Tibial nerve (tissue), 3 donors: ENCODE data around the gene GPRIN2.

ENCODE experiments used
- POLR2A ChIP-seq, 2 donors: fragments of 450-650 bp; IDR thresholded peaks; one replicate each; pipeline ENCODE4 v1.6.1; 2017; ENCODE audit warnings: antibody characterized with exemption in 2 of 2, mild to moderate bottlenecking in 2 of 2, moderate library complexity in 2 of 2
- TF ChIP-seq, protein P1 (sequence below), 5 experiments: fragments of 200-600 bp in 3 of 5; fragments of 450-650 bp in 2 of 5; sonication (generic) in 3 of 5; IDR thresholded peaks; one replicate each; pipeline ENCODE4 v1.5.1; 2016 to 2019; ENCODE audit warnings: antibody characterized with exemption in 5 of 5, mild to moderate bottlenecking in 3 of 5, moderate library complexity in 2 of 5

DNA sequence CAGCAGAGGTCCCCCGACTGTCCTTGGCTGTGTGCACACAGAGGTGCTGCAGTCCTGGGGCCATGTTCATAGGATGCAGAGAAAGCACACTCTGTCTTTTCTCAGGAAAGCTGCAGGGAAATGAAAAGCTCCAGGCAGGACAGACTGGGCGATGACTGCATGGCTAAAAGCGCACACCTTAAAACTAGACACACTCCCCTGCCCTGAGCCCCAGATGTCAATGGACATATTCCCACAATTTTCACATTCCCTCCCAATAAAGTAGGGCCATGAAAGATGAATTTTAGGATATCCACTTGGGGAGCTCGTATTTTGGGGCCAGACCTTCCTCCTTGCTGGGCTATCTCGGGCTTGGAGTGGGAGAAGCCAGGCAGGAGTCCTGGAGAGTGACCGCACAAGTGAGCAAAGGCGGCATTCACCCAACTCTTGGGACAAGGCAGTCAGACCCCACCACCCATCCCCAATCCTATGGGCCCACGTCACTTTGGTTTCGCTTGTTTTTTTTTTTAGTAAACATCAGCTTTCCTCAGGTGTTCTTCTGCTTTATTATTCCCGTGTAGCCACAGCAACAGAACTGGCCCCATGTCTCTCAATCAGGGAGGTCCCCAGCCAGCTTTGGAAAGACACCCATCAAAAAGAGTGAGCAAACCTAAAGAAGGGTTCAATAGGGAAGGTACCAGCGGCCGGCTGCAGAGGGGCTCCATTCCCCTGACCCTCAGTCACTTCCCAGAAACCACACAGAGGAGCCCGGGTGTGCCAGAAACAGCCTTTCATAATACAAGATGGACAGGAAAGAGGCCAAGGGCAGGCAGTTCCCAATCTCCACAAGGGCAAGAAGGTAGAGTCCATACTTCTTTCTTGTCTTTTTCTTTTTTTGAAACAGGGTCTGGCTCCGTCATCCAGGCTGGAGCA, 12.7 kb downstream of the GPRIN2 start:
- TF ChIP-seq, protein P1, sequence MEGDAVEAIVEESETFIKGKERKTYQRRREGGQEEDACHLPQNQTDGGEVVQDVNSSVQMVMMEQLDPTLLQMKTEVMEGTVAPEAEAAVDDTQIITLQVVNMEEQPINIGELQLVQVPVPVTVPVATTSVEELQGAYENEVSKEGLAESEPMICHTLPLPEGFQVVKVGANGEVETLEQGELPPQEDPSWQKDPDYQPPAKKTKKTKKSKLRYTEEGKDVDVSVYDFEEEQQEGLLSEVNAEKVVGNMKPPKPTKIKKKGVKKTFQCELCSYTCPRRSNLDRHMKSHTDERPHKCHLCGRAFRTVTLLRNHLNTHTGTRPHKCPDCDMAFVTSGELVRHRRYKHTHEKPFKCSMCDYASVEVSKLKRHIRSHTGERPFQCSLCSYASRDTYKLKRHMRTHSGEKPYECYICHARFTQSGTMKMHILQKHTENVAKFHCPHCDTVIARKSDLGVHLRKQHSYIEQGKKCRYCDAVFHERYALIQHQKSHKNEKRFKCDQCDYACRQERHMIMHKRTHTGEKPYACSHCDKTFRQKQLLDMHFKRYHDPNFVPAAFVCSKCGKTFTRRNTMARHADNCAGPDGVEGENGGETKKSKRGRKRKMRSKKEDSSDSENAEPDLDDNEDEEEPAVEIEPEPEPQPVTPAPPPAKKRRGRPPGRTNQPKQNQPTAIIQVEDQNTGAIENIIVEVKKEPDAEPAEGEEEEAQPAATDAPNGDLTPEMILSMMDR (IDR thresholded peaks at IDR 0.05), result no peak
- TF ChIP-seq POLR2A (IDR thresholded peaks at IDR 0.05), result no peak
